Measurements from ENCODE around the gene DDX24.

DDX24 gene

GRCh38 chr14:94080621-94081385, at the start of gene DDX24, which contains the start of gene IFI27L1:
DDX24 (minus strand) TSS chr14:94081202; CDS start chr14:94079742, 1,460 bp downstream.
IFI27L1 (plus strand) TSS chr14:94081310; CDS start chr14:94096938, 15,628 bp downstream.
- DNase-seq: peak; percentile 74 to 85

GRCh38 chr14:94129758-94130414, 48.9 kb upstream of the DDX24 start:
- DNase-seq: peak; percentile 8 to 12

- DNase-seq: peak; percentile 51 to 55
These were observed 48.2 kb upstream of the DDX24 start, which contains the start of gene IFI27L2 for GRCh38 chr14:94129111-94129757. IFI27L2 (minus strand) TSS chr14:94129604; CDS start chr14:94129564, 40 bp downstream.

GRCh38 chr14:94128216-94128839, 47.3 kb upstream of the DDX24 start:
- DNase-seq: no peak

- no peak for DNase-seq
These were observed 46.3 kb upstream of the DDX24 start for GRCh38 chr14:94127330-94127729.

- no peak for DNase-seq
These were observed 45.8 kb upstream of the DDX24 start for GRCh38 chr14:94126800-94127199.

GRCh38 chr14:94126419-94126677, 45.3 kb upstream of the DDX24 start:
- DNase-seq: no peak

GRCh38 chr14:94125659-94126418, 44.8 kb upstream of the DDX24 start:
- DNase-seq: no peak

- DNase-seq: no peak
These were observed 43.8 kb upstream of the DDX24 start for GRCh38 chr14:94124582-94125377.

GRCh38 chr14:94123868-94124267, 42.9 kb upstream of the DDX24 start:
- DNase-seq: no peak

GRCh38 chr14:94123296-94123695, 42.3 kb upstream of the DDX24 start:
- DNase-seq: no peak

GRCh38 chr14:94122438-94122837, 41.4 kb upstream of the DDX24 start:
- DNase-seq: no peak

GRCh38 chr14:94121485-94121884, 40.5 kb upstream of the DDX24 start:
- DNase-seq: no peak

GRCh38 chr14:94120667-94121340, 39.8 kb upstream of the DDX24 start:
- DNase-seq: no peak

GRCh38 chr14:94119071-94119470, 38.1 kb upstream of the DDX24 start:
- no peak for DNase-seq

- DNase-seq: no peak
These were observed 36.9 kb upstream of the DDX24 start for GRCh38 chr14:94117856-94118255.

GRCh38 chr14:94116701-94117100, 35.7 kb upstream of the DDX24 start:
- no peak for DNase-seq

- no peak for DNase-seq
These were observed 34.6 kb upstream of the DDX24 start for GRCh38 chr14:94115631-94116030.

- DNase-seq: no peak
These were observed 34.1 kb upstream of the DDX24 start for GRCh38 chr14:94115058-94115591.

GRCh38 chr14:94114589-94115057, 33.6 kb upstream of the DDX24 start:
- DNase-seq: no peak

Data from NCI-H1930 (cell line).